Measurements from ENCODE around the gene LIG1.

Gene LIG1

DNA sequence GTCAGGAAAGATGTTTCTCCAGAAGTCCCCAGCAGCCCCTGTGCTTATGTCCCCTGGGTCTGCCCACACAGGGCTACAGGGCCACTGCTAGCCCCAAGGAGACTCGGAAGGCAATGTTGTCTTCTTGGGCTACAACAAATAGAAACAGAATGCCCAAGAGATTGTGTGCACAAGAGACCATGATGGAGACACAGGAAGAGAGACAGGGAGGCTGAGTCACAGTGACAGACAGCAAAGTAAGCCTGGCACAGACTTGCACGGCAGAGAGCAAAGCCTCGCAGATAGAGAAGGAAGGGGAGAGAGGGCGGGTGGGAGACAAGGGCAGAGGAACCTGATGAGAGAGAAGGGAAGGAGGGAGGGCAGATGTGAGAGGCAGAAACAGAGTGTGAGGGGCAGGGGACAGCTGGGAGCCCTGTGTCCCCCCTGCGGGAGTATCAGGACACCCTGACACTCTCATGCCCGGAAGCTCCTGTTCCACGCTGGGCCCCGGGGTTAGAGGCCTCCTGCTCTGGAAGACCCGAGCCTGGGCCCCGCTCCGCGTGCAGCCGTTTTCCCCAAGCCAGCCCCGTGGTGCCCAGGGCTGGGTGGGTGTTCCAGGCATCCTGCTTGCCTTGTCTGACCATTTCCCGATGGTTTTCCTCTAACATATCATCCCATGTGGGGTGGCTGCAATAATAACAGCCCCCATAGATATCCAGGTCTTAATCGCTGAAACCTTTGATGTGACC is 56.8 kb downstream of the LIG1 start (continued):
- no peak for TF ChIP-seq ZSCAN30 (tag by site-specific recombination; IDR thresholded peaks at IDR 0.05)
- TF ChIP-seq ZNF350 (tag by site-specific recombination; IDR thresholded peaks at IDR 0.05): no peak
- TF ChIP-seq ZNF48 (tag by site-specific recombination; IDR thresholded peaks at IDR 0.05): no peak
- TF ChIP-seq ZNF175 (tag by site-specific recombination; IDR thresholded peaks at IDR 0.05): no peak
- TF ChIP-seq, protein P1, sequence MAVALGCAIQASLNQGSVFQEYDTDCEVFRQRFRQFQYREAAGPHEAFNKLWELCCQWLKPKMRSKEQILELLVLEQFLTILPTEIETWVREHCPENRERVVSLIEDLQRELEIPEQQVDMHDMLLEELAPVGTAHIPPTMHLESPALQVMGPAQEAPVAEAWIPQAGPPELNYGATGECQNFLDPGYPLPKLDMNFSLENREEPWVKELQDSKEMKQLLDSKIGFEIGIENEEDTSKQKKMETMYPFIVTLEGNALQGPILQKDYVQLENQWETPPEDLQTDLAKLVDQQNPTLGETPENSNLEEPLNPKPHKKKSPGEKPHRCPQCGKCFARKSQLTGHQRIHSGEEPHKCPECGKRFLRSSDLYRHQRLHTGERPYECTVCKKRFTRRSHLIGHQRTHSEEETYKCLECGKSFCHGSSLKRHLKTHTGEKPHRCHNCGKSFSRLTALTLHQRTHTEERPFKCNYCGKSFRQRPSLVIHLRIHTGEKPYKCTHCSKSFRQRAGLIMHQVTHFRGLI (tag by site-specific recombination; IDR thresholded peaks at IDR 0.05): no peak
- no peak for TF ChIP-seq ZNF510 (tag by site-specific recombination; IDR thresholded peaks at IDR 0.05; ENCODE audit: insufficient replicate concordance)
- no peak for TF ChIP-seq ZNF239 (tag by site-specific recombination; IDR thresholded peaks at IDR 0.05)
- no peak for TF ChIP-seq REPIN1 (tag by site-specific recombination; IDR thresholded peaks at IDR 0.05; ENCODE audit: low read depth)

DNA sequence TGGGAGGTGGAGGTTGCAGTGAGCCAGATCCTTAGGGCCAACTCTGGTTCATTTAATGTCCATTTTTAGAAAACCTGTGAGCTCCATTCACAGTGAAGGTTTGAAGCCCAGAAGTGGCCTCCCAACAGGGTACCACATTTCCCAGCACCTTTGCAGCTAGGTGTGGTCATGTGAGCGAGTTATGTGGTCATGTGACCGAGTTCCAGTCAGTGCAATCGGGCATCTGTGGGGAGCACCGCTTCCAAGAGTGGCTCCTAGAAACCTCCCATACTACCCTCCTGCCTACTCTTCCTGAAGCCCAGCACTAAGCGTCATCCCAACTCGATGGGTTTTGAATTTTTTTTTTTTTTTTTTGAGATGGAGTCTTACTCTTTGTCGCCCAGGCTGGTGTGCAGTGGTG is 58.9 kb downstream of the LIG1 start:
- Histone ChIP-seq H3K4me3 (ENCODE audit: low read depth, low read length) (no peak overlapping the region), H3K4me1 (ENCODE audit: control insufficient read depth, insufficient read depth, low read length) (0 out of 2 replicates have a peak, but pooled peaks cover 6% of the 10 kb centered on the region), H3K36me3 (ENCODE audit: control insufficient read depth in 2 of 2, insufficient read depth in 1 of 2, low read length in 2 of 2) (peaks cover 3 to 13% of the 10 kb centered on the region in 2 experiments; a peak in 2 of 3 replicates), H3K9me3 (ENCODE audit: control insufficient read depth, insufficient read depth, low read depth, low read length) (no peaks in the 10 kb centered on the region), H3K27ac (ENCODE audit: extremely low read depth, low read depth, low read length) (peak overlapping the region; percentile 80)
- ChIA-PET POLR2A (interaction anchor here (1.2 to 2.8 kb wide), 6 partner anchors 13 to 94 kb away, joined by 4 to 20 read pairs (median 6); partner anchors contain the start of genes LIG1 and ZSWIM9), CTCF (interaction anchor here (0.6 to 13.5 kb wide), 9 partner anchors 9 to 396 kb away, joined by 3 to 276 read pairs (median 3); no protein-coding TSS in a partner anchor)
- no peak for TF ChIP-seq ZNF514 (tag by site-specific recombination; IDR thresholded peaks at IDR 0.05)
- TF ChIP-seq, protein P2, sequence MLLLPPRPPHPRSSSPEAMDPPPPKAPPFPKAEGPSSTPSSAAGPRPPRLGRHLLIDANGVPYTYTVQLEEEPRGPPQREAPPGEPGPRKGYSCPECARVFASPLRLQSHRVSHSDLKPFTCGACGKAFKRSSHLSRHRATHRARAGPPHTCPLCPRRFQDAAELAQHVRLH (tag by site-specific recombination; IDR thresholded peaks at IDR 0.05): no peak
- TF ChIP-seq, protein P3, sequence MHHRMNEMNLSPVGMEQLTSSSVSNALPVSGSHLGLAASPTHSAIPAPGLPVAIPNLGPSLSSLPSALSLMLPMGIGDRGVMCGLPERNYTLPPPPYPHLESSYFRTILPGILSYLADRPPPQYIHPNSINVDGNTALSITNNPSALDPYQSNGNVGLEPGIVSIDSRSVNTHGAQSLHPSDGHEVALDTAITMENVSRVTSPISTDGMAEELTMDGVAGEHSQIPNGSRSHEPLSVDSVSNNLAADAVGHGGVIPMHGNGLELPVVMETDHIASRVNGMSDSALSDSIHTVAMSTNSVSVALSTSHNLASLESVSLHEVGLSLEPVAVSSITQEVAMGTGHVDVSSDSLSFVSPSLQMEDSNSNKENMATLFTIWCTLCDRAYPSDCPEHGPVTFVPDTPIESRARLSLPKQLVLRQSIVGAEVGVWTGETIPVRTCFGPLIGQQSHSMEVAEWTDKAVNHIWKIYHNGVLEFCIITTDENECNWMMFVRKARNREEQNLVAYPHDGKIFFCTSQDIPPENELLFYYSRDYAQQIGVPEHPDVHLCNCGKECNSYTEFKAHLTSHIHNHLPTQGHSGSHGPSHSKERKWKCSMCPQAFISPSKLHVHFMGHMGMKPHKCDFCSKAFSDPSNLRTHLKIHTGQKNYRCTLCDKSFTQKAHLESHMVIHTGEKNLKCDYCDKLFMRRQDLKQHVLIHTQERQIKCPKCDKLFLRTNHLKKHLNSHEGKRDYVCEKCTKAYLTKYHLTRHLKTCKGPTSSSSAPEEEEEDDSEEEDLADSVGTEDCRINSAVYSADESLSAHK (tag by site-specific recombination; IDR thresholded peaks at IDR 0.05): peak; percentile 64; the same call in 1 of the 2 replicates
- peak; percentile 14; the same call in 1 of the 2 replicates for TF ChIP-seq ZNF561 (tag by site-specific recombination; IDR thresholded peaks at IDR 0.05; ENCODE audit: borderline replicate concordance)
- no peak for TF ChIP-seq ZFP41 (tag by site-specific recombination; IDR thresholded peaks at IDR 0.05; ENCODE audit: borderline replicate concordance)
- no peak for TF ChIP-seq TCF7L2 (IDR thresholded peaks at IDR 0.05; ENCODE audit: borderline replicate concordance, low read depth, low read length)
- no peak for TF ChIP-seq ZFP37 (tag by site-specific recombination; IDR thresholded peaks at IDR 0.05)
- no peak for TF ChIP-seq SCRT2 (tag by site-specific recombination; IDR thresholded peaks at IDR 0.05)
- 0 out of 2 replicates have a peak, but pooled peaks have one; percentile 36 for TF ChIP-seq KLF16 (tag by site-specific recombination; IDR thresholded peaks at IDR 0.05)
- no peak for TF ChIP-seq ZNF292 (tag by site-specific recombination; IDR thresholded peaks at IDR 0.05; ENCODE audit: borderline replicate concordance, low read depth)
- no peak for TF ChIP-seq KLF8 (tag by site-specific recombination; IDR thresholded peaks at IDR 0.05)
- peak; percentile 12; the same call in 1 of the 2 replicates for TF ChIP-seq ZNF335 (tag by site-specific recombination; conservative IDR thresholded peaks at IDR 0.05)
- TF ChIP-seq ZNF830 (tag by site-specific recombination; IDR thresholded peaks at IDR 0.05; ENCODE audit: low read depth): no peak
- TF ChIP-seq ZNF792 (tag by site-specific recombination; IDR thresholded peaks at IDR 0.05): no peak
- TF ChIP-seq ZNF843 (tag by site-specific recombination; IDR thresholded peaks at IDR 0.05): no peak
- TF ChIP-seq ZNF239 (tag by site-specific recombination; IDR thresholded peaks at IDR 0.05): no peak
- TF ChIP-seq ZNF791 (tag by site-specific recombination; IDR thresholded peaks at IDR 0.05): no peak
- TF ChIP-seq, protein P4, sequence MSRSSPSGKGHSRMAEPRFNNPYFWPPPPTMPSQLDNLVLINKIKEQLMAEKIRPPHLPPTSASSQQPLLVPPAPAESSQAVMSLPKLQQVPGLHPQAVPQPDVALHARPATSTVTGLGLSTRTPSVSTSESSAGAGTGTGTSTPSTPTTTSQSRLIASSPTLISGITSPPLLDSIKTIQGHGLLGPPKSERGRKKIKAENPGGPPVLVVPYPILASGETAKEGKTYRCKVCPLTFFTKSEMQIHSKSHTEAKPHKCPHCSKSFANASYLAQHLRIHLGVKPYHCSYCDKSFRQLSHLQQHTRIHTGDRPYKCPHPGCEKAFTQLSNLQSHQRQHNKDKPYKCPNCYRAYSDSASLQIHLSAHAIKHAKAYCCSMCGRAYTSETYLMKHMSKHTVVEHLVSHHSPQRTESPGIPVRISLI (tag by site-specific recombination; IDR thresholded peaks at IDR 0.05): 0 out of 2 replicates have a peak, but pooled peaks have one; percentile 10
- TF ChIP-seq ZNF311 (tag by site-specific recombination; IDR thresholded peaks at IDR 0.05; ENCODE audit: borderline replicate concordance): no peak
- no peak for TF ChIP-seq ZNF501 (tag by site-specific recombination; IDR thresholded peaks at IDR 0.05)
- peak; percentile 75 for TF ChIP-seq ZBTB17 (tag by site-specific recombination; IDR thresholded peaks at IDR 0.05)
- TF ChIP-seq, protein P5, sequence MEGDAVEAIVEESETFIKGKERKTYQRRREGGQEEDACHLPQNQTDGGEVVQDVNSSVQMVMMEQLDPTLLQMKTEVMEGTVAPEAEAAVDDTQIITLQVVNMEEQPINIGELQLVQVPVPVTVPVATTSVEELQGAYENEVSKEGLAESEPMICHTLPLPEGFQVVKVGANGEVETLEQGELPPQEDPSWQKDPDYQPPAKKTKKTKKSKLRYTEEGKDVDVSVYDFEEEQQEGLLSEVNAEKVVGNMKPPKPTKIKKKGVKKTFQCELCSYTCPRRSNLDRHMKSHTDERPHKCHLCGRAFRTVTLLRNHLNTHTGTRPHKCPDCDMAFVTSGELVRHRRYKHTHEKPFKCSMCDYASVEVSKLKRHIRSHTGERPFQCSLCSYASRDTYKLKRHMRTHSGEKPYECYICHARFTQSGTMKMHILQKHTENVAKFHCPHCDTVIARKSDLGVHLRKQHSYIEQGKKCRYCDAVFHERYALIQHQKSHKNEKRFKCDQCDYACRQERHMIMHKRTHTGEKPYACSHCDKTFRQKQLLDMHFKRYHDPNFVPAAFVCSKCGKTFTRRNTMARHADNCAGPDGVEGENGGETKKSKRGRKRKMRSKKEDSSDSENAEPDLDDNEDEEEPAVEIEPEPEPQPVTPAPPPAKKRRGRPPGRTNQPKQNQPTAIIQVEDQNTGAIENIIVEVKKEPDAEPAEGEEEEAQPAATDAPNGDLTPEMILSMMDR (tag by site-specific recombination; IDR thresholded peaks at IDR 0.05): no peak
- TF ChIP-seq GFI1B (tag by site-specific recombination; IDR thresholded peaks at IDR 0.05): no peak
